CD4-positive, alpha-beta T cell treated with Interleukin-15 for 1 hour (primary cell): ENCODE results near the gene CENPQ.
"Not testable (repeated sequence)": the region's sequence is repeated elsewhere in the genome, so short reads cannot be mapped to it uniquely, and the experiment has no call there.

Source experiments
- DNase-seq: peaks from one replicate; pipeline ENCODE4 v3.0.0-alpha.2; 2020

The CENPQ gene, protein sequence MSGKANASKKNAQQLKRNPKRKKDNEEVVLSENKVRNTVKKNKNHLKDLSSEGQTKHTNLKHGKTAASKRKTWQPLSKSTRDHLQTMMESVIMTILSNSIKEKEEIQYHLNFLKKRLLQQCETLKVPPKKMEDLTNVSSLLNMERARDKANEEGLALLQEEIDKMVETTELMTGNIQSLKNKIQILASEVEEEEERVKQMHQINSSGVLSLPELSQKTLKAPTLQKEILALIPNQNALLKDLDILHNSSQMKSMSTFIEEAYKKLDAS

DNA sequence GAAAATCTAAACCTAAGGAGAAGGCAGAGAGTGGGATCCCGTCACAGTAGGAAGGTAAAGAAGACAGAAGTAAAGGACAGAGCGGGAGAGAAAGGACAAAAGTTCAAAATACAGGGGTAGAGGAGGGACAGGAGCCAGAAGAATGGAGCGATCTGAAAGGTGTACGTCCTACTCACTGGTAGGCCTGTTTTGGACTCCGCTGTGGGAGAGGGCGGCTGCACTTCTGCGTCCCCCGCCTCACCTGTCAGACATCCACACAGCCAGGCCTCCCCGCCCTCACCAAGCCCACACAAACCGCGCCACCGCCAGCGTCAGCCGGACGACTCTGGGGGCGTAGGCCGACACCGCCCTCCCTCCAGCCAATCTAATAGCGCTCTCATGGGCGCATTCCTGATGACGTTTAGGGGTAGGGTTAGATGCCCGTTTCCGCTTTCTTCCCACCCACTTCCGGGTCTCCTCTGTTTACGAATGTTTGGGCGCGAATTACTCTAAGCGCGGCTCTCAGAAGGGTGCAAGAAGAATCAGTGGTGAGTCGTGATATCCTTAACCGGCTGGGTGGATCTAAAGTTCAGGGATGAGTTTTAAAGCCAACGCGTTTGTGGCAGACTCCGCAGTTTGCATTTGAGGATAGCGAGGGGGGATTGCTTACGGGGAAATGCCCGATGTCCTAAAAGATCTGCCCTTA, at the start of gene CENPQ, which contains the start of gene MMUT:
TSS of gene CENPQ (plus strand) at position 444 of the 685 bp plus-strand sequence. CDS start 6,807 bp downstream, outside the sequence.
TSS of gene MMUT (minus strand) at position 327 of the 685 bp plus-strand sequence. CDS start 3,787 bp downstream, outside the sequence.
- peak; percentile 91 for DNase-seq

DNA sequence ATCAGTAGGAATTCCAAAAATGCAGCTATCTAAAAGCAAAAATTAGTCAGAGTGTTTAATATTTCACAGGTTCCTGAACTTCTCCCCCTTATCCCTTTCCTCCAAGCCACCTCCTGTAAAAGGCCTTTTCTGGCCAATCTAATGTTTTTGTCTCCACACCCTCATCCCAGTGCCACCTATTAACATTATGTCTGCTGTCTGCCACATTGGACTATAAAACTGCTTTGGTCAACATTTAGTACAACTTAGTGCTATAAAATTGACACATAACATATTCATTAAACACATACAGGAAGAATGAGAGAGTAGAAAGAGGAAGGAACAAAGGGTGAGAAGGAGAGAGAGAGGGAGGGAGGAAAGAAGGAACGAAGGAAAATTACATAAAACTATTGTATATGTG, 47.8 kb upstream of the CENPQ start:
- no peak for DNase-seq

DNA sequence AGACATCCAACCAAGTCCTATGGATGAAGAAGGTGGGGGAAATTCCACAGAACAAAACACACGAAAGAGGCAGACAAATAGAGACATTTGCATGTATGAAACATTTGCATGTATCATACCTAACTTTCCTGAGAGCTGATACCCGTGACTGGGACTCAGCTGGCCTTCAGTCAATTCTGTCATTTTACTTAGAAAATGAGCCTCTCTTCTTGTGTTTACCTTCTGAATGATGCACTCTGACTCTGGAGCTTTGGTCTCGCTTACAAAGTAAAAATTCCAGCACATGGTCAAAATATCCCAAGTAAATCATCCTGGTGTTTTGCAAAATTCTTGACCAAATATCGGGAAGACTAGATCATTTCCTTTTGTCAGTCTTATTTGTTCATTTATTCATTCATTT, 47.0 kb upstream of the CENPQ start:
- no peak for DNase-seq

DNA sequence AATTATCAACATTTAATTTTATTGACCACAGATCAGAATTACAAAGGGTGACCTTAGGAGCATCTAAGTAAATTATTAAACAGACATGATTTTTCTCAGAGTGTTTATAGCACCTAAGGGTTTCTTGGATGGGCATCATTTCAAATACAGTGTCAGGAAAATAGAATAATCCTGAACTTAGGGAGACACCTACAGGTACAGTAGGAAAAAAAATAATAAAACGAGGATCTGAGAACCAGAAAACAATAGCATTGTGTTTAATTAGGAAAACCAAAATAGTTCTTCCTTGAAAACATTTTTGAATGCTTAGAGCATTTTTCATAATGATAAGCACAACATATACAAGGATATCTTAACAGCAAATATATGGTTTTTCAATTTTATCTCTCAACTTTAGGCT, 39.4 kb upstream of the CENPQ start:
- no peak for DNase-seq

DNA sequence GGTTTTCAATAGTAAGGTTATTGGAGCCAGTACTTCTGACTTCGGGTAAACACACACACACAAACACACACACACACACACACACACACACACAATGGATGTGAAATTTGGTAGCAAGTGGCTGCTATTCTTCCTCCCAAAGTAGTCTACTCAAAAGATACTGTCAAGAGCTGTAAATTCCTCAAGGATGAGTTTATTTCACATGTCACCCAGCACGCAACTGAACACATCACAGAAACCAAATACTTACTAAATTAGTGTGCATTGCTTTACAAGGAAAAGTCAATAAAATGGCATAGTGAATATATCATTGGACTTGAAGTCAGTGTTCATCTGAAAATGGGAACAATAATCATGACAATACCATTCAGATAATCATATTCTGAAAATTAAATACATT, 33.0 kb upstream of the CENPQ start:
- DNase-seq, result no peak

DNA sequence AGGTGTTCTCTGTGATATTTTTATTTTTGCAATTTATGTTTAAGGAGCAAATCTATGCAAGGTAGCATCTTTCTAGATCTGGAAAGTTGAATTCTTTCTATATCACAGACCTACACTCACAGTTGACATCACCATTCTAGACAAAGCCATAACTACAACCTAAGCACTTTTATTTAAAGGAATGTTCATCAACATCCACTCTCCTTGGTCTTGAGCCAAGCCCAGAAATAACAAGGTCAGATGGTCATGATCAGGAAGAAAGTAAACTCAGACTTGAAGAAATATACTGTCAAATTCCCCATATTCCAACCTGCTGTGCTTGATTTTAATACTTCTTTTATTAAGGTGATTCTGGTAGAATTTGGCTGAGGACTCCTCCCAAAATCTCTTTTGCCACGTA, 32.3 kb upstream of the CENPQ start:
- no peak for DNase-seq

DNA sequence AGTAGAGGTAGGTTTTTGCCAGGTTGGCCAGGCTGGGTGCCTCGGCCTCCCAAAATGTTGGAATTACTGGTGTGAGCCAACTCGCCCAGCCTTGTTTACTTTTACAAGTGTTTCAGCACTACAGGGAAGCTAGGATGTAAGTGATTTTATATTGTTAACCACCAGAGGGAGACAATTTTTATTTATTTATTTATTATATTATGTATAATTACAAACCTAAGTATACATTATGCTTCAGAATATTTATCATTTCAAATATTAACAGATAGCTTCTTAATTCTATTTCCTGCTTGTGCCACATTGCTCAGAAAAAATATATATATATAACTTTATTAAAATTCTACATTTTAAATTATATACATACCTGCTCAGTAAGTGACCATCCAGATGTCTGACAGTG, 9.9 kb upstream of the CENPQ start:
- DNase-seq, result no peak

DNA sequence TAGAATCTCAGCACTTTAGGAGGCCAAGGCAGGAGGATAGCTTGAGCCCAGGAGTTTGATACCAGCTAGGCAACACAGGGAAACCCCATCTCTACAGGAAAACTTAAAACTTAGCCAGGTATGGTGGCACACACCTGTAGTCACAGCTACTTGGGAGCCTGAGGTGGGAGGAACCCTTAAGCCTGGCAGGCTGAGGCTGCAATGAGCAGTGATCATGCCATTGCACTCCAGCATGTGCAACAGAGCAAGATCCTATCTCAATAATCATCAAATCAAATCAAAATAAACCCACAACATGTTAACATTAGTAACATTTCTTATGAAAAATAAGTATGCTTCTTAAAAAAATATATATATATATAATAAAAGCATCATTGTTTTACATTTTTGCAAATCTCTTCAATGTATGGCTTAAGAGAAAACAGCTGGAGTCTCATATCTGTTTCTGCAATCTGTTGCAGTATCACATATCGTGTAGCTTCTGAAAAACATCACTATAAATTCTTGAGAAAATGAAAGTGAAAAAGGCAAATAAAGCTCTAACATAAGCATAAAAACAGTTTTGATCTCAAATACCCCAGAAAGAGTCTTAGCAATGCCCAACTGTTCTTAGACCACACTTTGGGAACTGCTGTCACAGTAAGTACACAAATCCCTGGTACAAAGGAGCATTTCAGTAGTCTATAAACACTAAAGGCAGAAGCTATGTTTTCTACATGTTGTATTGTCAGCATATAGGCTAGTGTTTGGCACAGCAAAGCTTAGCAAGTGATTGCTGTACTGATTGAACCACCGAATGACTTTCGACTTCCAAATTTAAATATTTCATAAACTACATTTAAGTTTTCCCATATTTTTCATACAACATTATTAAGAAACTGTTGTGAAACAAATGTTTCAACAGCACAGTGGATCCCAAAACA, 8.1 kb upstream of the CENPQ start:
- no peak for DNase-seq

DNA sequence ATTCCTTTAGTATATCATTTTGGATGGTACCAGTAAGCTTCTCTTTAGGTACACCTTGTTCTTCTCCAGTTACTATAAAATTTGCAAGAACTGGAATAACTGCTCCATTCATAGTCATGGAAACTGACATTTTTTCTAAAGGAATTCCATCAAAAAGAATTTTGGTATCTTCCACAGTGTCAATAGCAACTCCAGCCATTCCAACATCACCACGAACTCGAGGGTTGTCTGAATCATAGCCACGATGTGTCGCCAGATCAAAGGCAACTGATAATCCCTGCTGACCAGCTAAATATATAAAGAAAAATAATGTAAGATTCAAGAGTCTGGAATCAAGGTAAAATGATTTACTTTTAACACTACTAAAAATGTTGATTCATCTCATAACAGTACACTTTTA, 5.4 kb upstream of the CENPQ start:
- DNase-seq, result no peak

DNA sequence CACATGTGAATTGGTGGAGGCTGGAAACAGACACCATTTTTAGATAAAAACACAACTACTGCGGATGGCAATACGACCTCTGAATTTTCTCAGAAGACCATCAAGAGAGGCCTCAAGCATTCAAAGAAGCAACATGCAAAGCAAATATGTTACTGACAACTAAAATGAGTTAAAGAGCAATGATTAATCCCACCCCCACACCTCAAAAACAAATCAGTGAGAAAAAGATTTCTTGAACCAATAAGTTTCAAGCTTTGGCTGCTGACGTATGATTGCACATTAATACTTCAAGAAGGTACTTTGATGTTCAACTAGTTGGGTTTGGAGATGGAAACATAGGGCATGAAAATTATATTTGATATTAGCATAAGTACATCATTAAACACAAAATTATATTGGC, 1.1 kb upstream of the CENPQ start:
- no peak for DNase-seq

DNA sequence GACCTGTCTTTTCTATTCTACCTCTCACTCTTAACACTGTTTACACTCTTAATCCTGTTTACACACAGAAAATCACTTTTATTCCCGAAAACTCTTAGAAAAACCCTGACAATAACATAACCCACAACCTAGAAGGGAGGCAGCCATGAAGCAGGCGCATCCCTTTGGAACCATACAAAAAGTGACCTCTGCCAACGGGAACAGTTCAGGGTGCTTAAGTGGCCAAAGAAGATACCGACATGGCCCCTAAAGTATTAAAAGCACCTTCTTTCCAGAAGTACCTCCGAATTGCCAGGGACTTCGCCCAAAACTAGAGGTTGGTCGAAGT, 607 bp upstream of the CENPQ start:
- no peak for DNase-seq

DNA sequence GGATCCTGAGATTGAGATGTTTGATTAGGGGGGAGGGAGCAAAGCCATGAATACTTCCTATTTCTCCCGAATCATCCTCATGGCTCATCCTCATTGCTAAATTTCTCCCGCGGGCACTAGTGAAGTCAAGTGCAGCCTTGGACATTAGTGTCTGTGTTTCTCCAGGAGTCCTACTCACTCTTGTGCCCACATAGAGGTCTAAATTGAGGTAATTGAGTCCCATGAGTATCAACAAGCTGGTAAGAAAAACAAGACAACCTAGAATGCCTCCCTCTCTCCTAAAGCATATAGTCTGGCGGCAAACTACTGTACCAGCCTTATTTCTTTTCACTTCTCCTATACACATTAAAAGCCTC, 420 bp downstream of the CENPQ start:
- no peak for DNase-seq

DNA sequence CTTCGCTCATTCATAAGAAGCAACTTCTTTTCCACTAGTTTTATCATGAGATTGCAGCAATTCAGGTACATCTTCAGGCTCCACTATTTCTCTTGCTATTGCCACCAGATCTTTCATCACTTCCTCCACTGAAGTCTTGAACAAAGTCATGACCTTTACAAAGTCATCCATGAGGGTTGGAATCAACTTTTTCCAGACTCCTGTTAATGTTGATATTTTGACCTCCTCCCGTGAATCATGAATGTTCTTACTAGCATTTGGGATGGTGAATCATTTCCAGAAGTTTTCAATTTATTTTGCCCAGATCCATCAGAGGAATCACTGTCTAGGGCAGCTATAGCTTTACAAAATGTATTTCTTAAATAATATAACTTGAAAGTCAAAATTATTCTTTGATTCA, 1.5 kb downstream of the CENPQ start:
- DNase-seq, result no peak

DNA sequence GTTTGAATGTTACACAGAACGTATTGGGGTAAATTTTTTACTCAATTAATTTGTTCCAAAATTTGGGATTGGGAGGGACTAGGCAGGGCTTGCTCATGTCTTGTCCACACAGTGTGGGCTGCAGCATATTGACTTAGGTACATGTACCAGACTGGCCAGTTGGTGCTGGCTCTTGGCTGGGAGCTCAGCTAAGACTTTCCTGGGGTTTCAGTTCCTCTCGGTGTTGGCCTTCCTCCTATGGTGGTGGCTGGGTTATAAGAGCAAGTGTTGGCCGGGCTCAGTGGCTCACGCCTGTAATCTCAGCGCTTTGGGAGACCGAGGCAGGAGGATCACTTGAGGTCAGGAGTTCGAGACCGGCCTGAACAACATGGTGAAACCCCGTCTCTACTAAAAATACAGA, 4.9 kb downstream of the CENPQ start:
- no peak for DNase-seq

DNA sequence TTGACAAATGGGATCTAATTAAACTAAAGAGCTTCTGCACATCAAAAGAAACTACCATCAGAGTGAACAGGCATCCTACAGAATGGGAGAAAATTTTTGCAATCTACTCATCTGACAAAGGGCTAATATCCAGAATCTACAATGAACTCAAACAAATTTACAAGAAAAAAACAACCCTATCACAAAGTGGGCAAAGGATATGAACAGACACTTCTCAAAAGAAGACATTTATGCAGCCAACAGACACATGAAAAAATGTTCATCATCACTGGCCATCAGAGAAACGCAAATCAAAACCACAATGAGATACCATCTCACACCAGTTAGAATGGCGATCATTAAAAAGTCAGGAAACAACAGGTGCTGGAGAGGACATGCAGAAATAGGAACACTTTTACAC, 13.4 kb downstream of the CENPQ start:
- DNase-seq, result not testable (repeated sequence)

DNA sequence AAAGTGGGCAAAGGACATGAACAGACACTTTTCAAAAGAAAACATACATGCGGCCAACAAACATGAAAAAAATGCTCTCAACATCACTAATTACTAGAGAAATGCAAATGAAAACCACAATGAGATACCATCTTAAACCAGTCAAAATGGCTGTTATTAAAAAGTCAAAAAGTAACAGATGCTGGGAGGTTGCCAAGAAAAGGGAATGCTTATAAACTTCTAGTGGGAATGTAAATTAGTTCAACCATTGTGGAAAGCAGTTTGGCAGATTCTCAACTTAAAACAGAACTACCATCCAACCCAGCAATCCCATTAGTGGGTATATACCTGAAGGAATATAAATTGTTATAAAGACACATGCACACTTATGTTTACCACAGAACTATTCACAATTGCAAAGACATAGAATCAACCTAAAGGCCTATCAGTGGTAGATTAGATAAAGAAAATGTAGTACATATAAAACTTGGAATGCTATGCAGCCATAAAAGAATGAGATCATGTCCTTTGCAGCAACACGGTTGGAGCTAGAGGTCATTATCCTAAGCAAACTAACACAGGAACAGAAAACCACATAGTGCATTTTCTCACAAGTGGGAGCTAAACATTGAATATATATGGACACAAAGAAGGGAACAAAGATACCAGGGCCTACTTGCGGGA, 16.3 kb downstream of the CENPQ start:
- DNase-seq, result no peak

DNA sequence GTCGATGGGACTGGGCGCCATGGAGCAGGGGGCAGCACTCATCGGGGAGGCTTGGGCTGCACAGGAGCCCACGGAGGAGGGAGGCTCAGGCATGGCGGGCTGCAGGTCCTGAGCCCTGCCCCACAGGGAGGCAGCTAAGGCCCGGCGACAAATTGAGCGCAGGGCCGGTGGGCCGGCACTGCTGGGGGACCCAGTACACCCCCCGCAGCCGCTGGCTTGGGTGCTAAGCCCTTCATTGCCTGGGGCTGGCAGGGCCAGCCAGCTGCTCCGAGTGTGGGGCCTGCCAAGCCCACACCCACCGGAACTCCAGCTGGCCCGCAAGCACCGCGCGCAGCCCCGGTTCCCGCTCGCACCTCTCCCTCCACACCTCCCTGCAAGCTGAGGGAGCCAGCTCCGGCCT, 18.7 kb downstream of the CENPQ start:
- DNase-seq, result not testable (repeated sequence)

DNA sequence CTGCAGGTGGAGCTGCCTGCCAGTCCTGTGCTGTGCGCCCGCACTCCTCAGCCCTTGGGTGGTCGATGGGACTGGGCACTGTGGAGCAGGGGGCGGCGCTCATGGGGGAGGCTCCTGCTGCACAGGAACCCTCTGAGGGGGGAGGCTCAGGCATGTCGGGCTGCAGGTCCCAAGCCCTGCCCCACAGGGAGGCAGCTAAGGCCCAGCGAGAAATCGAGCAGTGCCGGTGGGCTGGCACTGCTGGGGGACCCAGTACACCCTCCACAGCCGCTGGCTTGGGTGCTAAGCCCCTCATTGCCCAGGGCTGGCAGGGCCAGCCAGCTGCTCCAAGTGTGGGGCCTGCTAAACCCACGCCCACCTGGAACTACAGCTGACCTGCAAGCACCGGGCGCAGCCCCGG, 20.2 kb downstream of the CENPQ start:
- DNase-seq, result not testable (repeated sequence)

DNA sequence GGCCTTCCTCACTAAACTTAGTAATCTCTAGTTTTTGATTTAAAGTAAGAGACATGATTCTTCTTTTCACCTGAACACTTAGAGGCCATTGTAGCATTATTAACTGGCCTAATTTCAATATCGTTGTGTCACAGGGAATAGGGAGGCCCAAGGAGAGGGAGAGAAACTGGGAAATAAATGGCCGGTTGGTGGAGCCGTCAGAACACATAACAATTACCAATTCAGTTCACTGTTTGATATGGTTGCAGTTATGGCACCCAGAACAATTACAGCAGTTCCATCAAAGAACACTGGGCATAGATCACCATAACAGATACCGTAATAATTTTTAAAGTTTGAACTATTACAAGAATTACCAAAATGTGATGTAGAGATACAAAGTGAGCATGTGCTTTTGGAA, 27.5 kb downstream of the CENPQ start:
- no peak for DNase-seq

DNA sequence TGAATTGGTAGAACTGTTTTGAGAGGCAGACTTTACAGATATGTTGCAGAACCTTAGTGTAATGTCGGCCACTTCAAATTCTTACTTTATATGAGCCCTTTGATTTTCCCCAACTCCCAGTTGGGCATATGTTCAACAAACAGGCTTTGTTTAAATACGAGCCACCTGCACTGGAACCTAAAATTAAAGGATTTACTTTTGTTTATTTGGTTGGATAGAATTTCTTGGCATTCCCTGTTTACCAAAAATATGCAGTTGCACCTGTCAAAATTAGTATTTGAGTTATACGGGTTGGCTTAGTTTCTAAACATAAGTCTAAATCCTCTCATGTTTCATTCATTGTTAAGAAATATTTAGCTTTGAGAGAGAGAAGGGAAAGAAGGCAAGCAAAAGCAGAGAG, 34.1 kb downstream of the CENPQ start:
- DNase-seq, result no peak

DNA sequence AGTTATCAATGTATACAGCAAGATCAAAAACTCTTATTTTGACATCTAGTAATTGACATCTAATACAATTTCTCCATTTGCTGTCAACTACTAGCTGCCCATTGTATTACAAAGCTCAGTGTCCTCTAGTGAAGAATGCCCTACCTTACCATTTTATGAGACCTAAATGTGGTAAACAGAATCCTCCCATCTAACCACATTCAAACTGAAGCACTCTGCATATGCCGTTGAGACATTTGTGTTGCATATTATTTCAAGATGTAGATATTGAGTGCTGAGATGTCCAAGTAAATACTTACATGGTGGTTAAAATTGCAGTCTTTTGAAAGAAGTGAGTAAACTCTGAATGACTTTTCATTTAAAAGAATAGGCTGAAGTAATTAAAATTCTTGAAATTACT, 36.0 kb downstream of the CENPQ start:
- DNase-seq, result no peak

DNA sequence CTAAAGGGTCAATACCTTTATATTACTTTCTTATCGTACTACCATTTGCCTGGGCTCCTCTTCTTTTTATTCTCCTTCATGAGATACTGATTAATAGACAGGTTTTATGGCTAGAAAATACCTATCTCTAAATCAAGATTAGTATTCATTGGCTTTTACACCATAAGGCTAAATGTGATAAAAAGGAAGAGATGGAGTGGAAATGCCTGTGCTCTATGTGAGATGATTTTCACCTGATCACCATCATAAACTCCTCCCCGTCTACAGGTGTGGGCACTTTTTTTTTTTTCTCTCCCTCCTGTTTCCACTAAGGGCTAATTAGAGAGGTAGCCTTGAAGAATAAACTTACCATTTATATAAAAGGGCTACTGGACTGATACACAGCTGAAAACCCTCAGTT, 36.5 kb downstream of the CENPQ start, which contains the start of gene GLYATL3:
TSS of gene GLYATL3 (plus strand) at position 301 of the 400 bp plus-strand sequence. CDS start 12,068 bp downstream, outside the sequence.
- no peak for DNase-seq

DNA sequence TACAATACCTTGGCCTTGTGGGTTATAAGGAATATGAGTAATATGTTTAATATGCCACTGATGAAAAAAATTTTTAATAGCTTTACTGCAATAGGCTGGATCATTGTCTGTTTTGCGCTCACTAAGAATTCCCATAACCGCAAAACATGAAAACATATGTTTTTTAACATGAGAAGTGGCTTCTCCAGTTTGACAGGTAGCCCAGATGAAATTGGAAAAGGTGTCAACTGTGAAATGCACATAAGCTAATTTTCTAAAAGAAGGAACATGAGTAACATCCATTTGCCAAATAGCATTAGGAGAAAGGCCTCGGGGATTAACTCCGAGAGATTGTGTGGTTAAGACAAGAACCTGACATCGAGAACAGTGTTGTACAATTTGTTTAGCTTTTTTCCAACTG, 41.5 kb downstream of the CENPQ start:
- DNase-seq, result no peak
